NB4 (cell line): Measurements from ENCODE around the gene IQGAP3.

ENCODE experiments used
- DNase-seq: peaks from one replicate; pipeline ENCODE4 v3.0.0; 2010; ENCODE audit warnings: low read depth
- H3K4me3 ChIP-seq: one replicate; pipeline ENCODE4 v1.5.1; 2011; ENCODE audit warnings: mild to moderate bottlenecking, low read depth, low read length, moderate library complexity
- MAX ChIP-seq: IDR thresholded peaks from 2 replicates; pipeline ENCODE4 v1.6.1; 2011; ENCODE audit warnings: low read depth, low read length
- MYC ChIP-seq: IDR thresholded peaks from 2 replicates; pipeline ENCODE4 v1.6.1; 2011; ENCODE audit warnings: low read depth, low read length
- POLR2A ChIP-seq: IDR thresholded peaks from 2 replicates; pipeline ENCODE4 v1.6.1; 2011; ENCODE audit warnings: mild to moderate bottlenecking; ENCODE audit not compliant: insufficient read length; ENCODE audit errors: extremely low read depth
- TF ChIP-seq, protein P1 (sequence below): IDR thresholded peaks from one replicate; pipeline ENCODE4 v1.5.1; 2012; ENCODE audit warnings: low read depth, low read length

IQGAP3 gene

GRCh38 chr1:156538711-156539440 is 33.5 kb downstream of the IQGAP3 start:
- TF ChIP-seq, protein P1, sequence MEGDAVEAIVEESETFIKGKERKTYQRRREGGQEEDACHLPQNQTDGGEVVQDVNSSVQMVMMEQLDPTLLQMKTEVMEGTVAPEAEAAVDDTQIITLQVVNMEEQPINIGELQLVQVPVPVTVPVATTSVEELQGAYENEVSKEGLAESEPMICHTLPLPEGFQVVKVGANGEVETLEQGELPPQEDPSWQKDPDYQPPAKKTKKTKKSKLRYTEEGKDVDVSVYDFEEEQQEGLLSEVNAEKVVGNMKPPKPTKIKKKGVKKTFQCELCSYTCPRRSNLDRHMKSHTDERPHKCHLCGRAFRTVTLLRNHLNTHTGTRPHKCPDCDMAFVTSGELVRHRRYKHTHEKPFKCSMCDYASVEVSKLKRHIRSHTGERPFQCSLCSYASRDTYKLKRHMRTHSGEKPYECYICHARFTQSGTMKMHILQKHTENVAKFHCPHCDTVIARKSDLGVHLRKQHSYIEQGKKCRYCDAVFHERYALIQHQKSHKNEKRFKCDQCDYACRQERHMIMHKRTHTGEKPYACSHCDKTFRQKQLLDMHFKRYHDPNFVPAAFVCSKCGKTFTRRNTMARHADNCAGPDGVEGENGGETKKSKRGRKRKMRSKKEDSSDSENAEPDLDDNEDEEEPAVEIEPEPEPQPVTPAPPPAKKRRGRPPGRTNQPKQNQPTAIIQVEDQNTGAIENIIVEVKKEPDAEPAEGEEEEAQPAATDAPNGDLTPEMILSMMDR, result no peak
- TF ChIP-seq MYC (no peak), MAX (no peak), POLR2A (no peak)
- H3K4me3 ChIP-seq, result no peak overlapping the region
- no peak for DNase-seq

DNA sequence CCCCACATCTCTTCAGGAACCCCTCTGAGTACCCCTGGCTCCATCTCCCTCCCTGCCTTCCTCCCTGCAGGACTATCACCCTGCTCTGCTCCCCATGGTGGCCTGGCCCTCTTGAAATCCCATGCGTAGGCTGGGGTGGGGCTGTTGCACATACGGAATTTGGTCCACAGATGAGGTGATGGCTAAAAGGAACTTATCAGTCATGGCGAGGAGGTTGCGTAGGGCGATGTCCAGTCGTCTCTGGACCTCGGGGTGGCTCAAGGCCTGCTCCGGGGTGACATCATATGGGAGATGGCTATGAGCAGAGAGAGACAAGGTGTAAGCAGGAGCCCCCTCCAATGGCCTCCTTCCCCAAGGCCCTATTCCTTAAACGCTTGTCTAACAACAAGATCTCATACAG is 35.3 kb downstream of the IQGAP3 start:
- DNase-seq, result no peak
- H3K4me3 ChIP-seq, result no peak overlapping the region
- no peak for TF ChIP-seq MYC
- TF ChIP-seq, protein P1, result no peak
- no peak for TF ChIP-seq MAX
- no peak for TF ChIP-seq POLR2A

DNA sequence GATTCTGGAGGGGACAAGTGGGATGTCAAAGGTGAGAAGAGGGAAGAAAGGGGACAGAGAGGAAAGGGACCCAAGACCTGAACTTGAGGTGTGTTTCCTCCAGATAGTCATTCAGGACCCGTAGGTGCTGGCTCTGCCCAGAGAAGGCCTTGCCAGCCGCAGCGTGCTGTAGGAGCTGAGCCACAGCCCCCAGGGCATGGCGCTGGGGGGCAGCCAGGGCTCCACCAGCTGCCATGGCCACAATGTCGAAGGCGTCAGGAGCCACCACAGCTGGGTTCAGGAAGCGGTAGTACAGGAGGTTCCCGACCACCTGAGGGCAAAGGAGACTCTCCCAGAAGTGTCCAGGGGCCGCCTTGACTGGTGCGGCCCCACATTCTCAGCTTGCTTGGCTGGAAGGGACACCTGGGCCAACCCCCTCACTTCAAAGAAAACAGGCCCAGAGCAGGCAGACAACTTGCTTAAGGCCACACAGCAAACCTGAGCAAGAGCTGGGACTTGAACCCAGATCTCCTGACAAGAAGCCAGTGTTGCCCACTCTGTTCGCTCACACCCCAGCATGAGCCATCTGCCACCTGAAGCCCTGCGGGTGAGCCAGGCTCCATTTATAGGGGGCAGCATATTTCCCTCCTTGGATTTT is 37.8 kb downstream of the IQGAP3 start:
- TF ChIP-seq MAX, result no peak
- TF ChIP-seq POLR2A, result no peak
- TF ChIP-seq, protein P1, result no peak
- no peak for TF ChIP-seq MYC

GRCh38 chr1:156533568-156534220 is 38.7 kb downstream of the IQGAP3 start:
- DNase-seq, result no peak
- no peak overlapping the region for H3K4me3 ChIP-seq
- TF ChIP-seq MAX (no peak), MYC (no peak)
- TF ChIP-seq, protein P1, result no peak

More for the DNA sequence above, 37.8 kb downstream of the IQGAP3 start:
- DNase-seq, result no peak
- H3K4me3 ChIP-seq, result no peak overlapping the region

DNA sequence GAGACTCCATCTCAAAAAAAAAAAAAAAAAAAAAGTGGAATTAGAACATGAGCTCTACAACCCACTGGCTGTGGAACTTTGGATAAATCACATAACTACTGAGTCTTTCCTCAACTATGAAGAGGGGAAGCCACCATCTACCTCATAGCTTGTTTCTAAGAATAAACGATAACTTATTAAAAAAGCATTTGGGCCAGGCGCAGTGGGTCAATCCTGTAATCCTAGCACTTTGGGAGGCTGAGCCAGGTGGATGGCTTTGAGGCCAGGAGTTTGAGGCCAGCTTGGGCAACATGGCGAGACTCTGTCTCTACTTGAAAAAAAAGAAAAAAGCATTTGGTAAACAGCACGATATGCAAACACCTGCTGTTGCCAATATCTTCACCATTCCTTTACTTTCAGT is 40.0 kb downstream of the IQGAP3 start:
- no peak overlapping the region for H3K4me3 ChIP-seq
- no peak for DNase-seq
- TF ChIP-seq MYC, result no peak
- no peak for TF ChIP-seq MAX
- TF ChIP-seq POLR2A, result no peak
- TF ChIP-seq, protein P1, result no peak
